ENCODE data around the gene TNFSF13B. TPM values are rescaled to one million over a fixed set of nuclear protein-coding genes. Genes with fewer than 3 reads are reported as not detected.
A peak's percentile ranks its signal among the peaks of the same experiment; 100 is the strongest.
"Not testable (repeated sequence)": the region's sequence is repeated elsewhere in the genome, so short reads cannot be mapped to it uniquely, and the experiment has no call there.

TNFSF13B gene
- total RNA-seq, 3 donors from 2014 or later: 2.0 to 5.6 (median 3.5) TPM

DNA sequence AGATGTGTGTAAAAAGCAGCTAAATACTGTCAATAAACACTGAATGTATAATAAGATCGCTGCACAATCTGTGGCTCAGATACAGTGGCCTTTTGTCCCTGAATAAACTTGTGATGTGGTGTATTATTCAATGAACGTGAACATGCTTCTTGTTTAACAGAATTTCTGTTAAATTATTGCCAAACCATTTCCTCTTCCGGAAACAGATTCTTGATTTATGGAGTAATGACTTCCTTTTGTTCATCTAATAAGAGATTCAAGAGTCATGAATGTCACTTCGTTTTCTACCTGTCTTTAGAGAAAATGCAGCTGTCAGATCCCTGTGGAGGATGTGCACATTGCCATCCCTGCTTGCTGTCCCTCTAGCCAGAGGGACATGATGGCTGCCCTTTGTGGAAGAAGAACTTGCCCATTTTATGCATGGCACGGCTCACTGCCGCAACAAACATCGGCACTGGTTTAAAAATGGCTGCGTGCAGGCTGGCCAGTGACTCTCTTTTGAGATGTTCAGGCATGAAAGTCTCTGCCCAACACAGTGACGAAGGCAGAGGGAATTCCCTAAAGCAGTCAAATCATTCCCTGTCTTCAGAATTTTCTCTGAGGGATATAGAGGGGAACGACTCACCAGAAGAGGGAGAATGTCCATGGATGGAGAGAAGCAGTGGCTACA, 3.1 kb upstream of the TNFSF13B start:
- Histone ChIP-seq H3K4me3 (no peak overlapping the region), H3K36me3 (ENCODE audit: low read depth) (no peaks in the 10 kb centered on the region), H3K9me3 (no peaks in the 10 kb centered on the region), H3K4me1 (ENCODE audit: low read depth) (no peaks in the 10 kb centered on the region)
- DNase-seq (no peak), ATAC-seq (no peak)
- intact Hi-C loops (cut with DNase I, micrococcal nuclease): no loop called here
- TF ChIP-seq, protein P1, sequence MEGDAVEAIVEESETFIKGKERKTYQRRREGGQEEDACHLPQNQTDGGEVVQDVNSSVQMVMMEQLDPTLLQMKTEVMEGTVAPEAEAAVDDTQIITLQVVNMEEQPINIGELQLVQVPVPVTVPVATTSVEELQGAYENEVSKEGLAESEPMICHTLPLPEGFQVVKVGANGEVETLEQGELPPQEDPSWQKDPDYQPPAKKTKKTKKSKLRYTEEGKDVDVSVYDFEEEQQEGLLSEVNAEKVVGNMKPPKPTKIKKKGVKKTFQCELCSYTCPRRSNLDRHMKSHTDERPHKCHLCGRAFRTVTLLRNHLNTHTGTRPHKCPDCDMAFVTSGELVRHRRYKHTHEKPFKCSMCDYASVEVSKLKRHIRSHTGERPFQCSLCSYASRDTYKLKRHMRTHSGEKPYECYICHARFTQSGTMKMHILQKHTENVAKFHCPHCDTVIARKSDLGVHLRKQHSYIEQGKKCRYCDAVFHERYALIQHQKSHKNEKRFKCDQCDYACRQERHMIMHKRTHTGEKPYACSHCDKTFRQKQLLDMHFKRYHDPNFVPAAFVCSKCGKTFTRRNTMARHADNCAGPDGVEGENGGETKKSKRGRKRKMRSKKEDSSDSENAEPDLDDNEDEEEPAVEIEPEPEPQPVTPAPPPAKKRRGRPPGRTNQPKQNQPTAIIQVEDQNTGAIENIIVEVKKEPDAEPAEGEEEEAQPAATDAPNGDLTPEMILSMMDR (IDR thresholded peaks at IDR 0.05): no peak

DNA sequence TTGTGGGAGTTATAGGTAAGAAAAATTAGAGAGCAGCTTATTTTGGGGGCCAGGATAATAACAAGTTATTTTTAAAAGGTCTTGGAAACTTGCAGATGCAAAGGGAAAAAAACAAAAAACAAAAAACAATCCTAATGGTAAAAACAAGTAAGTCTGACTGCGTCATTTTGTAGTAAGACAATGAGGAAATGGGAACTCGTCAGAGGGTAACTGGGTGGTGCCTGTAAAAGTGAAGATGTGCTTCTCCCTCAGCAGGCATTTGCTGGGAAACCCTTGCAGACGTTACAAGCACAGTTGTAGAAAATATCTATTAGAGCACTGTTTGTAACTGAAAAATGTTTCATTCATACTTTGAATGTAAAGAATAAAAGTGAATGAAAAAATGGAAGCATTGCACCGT, 2.2 kb upstream of the TNFSF13B start:
- Histone ChIP-seq H3K4me1 (ENCODE audit: low read depth) (no peaks in the 10 kb centered on the region), H3K9me3 (no peaks in the 10 kb centered on the region), H3K36me3 (ENCODE audit: low read depth) (no peaks in the 10 kb centered on the region), H3K4me3 (no peak overlapping the region)
- ATAC-seq (no peak), DNase-seq (no peak)
- intact Hi-C loops (cut with DNase I, micrococcal nuclease): no loop called here
- TF ChIP-seq, protein P1 (IDR thresholded peaks at IDR 0.05): no peak

DNA sequence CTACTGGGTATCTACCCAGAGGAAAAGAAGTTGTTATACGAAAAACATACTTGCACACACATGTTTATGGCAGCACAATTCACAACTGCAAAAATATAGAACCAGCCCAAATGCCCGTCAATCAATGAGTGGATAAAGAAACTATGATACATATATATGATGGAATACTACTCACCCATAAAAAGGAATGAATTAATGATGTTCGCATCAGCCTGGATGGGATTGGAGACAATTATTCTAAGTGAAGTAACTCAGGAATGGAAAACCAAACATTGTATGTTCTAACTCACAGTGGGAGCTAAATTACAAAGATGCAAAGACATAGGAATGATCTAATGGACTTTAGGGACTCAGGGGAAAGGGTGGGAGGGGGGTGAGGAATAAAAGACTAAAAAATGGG, 1.7 kb upstream of the TNFSF13B start:
- DNase-seq; H3K9me3 ChIP-seq; H3K4me3 ChIP-seq; H3K4me1 ChIP-seq (ENCODE audit: low read depth); intact Hi-C loops (cut with DNase I, micrococcal nuclease); ATAC-seq; H3K36me3 ChIP-seq (ENCODE audit: low read depth): not testable (repeated sequence)

DNA sequence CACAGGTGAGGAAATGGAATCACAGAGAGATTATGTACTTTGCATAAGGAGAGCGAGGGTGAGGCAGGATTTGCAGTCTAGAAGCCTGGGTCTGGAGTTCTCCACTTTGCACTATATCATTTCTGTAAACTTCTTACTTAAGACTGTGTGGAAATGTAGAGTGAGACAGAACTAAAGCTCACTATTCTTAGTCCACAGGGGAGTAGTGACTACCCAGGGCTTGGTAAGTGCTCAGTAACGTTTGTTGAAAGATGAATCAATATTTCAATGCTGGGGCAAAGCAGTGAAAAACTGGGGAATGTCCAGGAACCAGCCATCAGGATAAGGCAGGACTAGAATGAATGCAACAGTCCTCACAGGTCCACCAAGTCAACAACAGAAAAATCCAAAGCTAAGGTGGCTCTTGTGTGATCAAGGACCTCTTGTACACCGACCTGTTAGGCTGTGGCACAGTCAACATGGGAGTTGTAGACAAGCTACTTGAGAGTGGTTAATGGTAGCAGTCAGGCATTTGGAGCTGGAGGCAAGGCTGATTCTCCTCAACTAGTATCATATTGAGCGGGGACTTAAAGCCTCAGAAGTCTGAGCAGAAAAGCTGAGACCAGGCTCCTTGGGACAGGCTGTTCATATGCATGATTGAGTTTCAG, 929 bp upstream of the TNFSF13B start:
- no peak overlapping the region for H3K4me3 ChIP-seq
- no peak for ATAC-seq
- H3K9me3 ChIP-seq: no peaks in the 10 kb centered on the region
- TF ChIP-seq, protein P1 (IDR thresholded peaks at IDR 0.05): no peak
- DNase-seq: no peak
- no peaks in the 10 kb centered on the region for H3K4me1 ChIP-seq (ENCODE audit: low read depth)
- H3K36me3 ChIP-seq (ENCODE audit: low read depth): no peaks in the 10 kb centered on the region
- intact Hi-C loops (cut with DNase I, micrococcal nuclease): no loop called here

DNA sequence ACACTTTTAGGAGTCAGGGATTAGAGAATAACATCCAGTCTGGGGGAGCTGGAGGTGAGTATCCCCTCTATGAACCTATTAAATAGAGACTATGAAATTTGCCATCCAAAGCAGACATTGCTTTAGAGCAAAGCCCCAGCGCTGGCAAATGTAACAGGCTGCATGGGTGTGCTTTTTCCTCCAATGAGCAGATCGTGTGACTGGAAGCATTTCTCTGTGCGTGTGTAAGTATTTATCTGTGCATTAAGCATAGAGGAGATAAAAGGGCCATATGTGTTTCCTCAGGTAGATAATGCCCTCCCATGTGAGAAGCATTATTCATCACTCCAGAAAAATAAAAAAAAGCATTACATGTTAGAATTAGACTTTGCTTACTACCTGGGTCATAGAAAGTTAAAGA, 924 bp downstream of the TNFSF13B start:
- intact Hi-C loops (cut with DNase I, micrococcal nuclease): no loop called here
- no peak for DNase-seq
- ATAC-seq: peak; percentile 36
- H3K36me3 ChIP-seq (ENCODE audit: low read depth): no peaks in the 10 kb centered on the region
- no peaks in the 10 kb centered on the region for H3K9me3 ChIP-seq
- H3K4me3 ChIP-seq: no peak overlapping the region
- no peaks in the 10 kb centered on the region for H3K4me1 ChIP-seq (ENCODE audit: low read depth)
- TF ChIP-seq, protein P1 (IDR thresholded peaks at IDR 0.05): no peak

DNA sequence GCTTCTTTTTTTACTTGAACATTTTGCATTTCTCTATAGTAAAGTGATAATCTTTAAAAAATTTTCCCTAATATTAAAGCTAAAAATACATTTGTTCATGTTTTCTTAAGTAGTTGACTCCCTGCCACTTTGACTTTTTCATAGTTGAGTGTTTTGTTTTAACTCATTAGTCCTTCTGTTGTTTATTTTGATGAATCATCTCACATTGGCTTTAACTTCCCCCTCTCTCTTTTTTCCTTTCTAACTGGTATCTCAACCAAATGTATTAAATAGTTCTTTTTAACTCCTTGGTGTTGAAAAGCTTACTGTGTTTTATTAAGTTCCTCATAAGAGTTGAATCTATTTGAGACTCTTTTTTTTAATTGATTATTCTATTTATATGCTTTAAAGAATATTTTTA, 2.8 kb downstream of the TNFSF13B start:
- H3K36me3 ChIP-seq (ENCODE audit: low read depth): no peaks in the 10 kb centered on the region
- no peak for DNase-seq
- intact Hi-C loops (cut with DNase I, micrococcal nuclease): no loop called here
- H3K4me1 ChIP-seq (ENCODE audit: low read depth): no peaks in the 10 kb centered on the region
- ATAC-seq: no peak
- no peak overlapping the region for H3K4me3 ChIP-seq
- TF ChIP-seq, protein P1 (IDR thresholded peaks at IDR 0.05): no peak
- no peaks in the 10 kb centered on the region for H3K9me3 ChIP-seq

All from mucosa of descending colon (tissue), 3 donors.